HepG2 (cell line): Measurements from ENCODE around the gene MXRA7. TPM values are rescaled to one million over a fixed set of nuclear protein-coding genes. Genes with fewer than 3 reads are reported as not detected.

Experiments used
- ATAC-seq: fragments of 200-7000 bp; cut with Tn5 transposase; 3 replicates; pipeline ENCODE4 v1.9.1; 2020; ENCODE audit warnings: mild to moderate bottlenecking, moderate library complexity
- BruUV-seq: library from RNA; stranded (reverse); fragments of 400-500 nt; replicated peaks from 2 replicates; lab custom pipeline; 2021; lab: Mats Ljungman, UMichigan
- CTCF ChIA-PET: fragments of 300-600 bp; formaldehyde crosslinking; extraction: SDS; loops from one replicate; lab custom pipeline; 2021; ENCODE audit warnings: low total read pairs, inconsistent platforms, low intra/inter-chr PET ratio; lab: Yijun Ruan, JAX
- POLR2A ChIA-PET: fragments of 350-600 bp; sonication (Branson Sonifier 250); formaldehyde crosslinking; loops from one replicate; lab custom pipeline; 2020; ENCODE audit warnings: antibody characterized with exemption, inconsistent platforms; lab: Yijun Ruan, JAX
- DNase-seq: peaks from one replicate; pipeline ENCODE4 v3.0.0-alpha.2; 2015; ENCODE audit warnings: low spot score
- FAIRE-seq: peaks from 3 replicates; lab custom pipeline; 2011; peaks lifted over from hg19 to GRCh38; lab: Jason Lieb, UNC
- H2AFZ ChIP-seq: one replicate; pipeline ENCODE4 v1.6.1; 2011; ENCODE audit warnings: low read length, inconsistent platforms
- H3K27ac ChIP-seq: fragments of 300-600 bp; 3 replicates; pipeline ENCODE4 v1.8.0; 2011; ENCODE audit warnings: mixed run types, mild to moderate bottlenecking, mixed read lengths, low read length, inconsistent platforms; ENCODE audit not compliant: insufficient read depth; ENCODE audit errors: extremely low read length
- H3K27me3 ChIP-seq, 2 experiments: fragments of 200-600 bp in 1 of 2; 2 replicates in 1 of 2; 3 replicates in 1 of 2; pipeline versions ENCODE4 v1.6.0 to v1.8.0; 2011; ENCODE audit warnings: low read length in 2 of 2, mild to moderate bottlenecking in 2 of 2, moderate library complexity in 2 of 2, inconsistent platforms in 1 of 2; ENCODE audit not compliant: insufficient read depth in 2 of 2, control insufficient read depth in 1 of 2
- H3K36me3 ChIP-seq, 2 experiments: fragments of 200-600 bp in 1 of 2; replicated peaks in 1 of 2; 2 replicates in 1 of 2; 3 replicates in 1 of 2; pipeline versions ENCODE4 v1.5.1 to v1.8.0; 2011; ENCODE audit warnings: low read length in 2 of 2, inconsistent platforms in 1 of 2; ENCODE audit not compliant: insufficient read depth in 2 of 2, control insufficient read depth in 1 of 2
- H3K4me1 ChIP-seq: 2 replicates; pipeline ENCODE4 v1.5.1; 2012; ENCODE audit warnings: low read length, inconsistent platforms; ENCODE audit not compliant: insufficient read depth
- H3K4me2 ChIP-seq: 2 replicates; pipeline ENCODE4 v1.6.0; 2011; ENCODE audit warnings: low read depth, low read length, inconsistent platforms
- H3K4me3 ChIP-seq, 3 experiments: fragments of 200-600 bp in 1 of 3; sonication (generic), shearing (Covaris generic) in 1 of 3; replicated peaks in 1 of 3; 2 replicates each; pipeline ENCODE4 v1.5.1; 2011 to 2016; ENCODE audit warnings: low read length in 3 of 3, inconsistent platforms in 2 of 3, low read depth in 2 of 3, mild to moderate bottlenecking in 2 of 3, control low read depth in 1 of 3, mixed read lengths in 1 of 3; ENCODE audit not compliant: insufficient read depth in 1 of 3
- H3K79me2 ChIP-seq: one replicate; pipeline ENCODE4 v1.6.1; 2011; ENCODE audit warnings: low read length, inconsistent platforms; ENCODE audit not compliant: insufficient read depth
- H3K9ac ChIP-seq: 2 replicates; pipeline ENCODE4 v1.6.0; 2011; ENCODE audit warnings: mild to moderate bottlenecking, low read depth, low read length, inconsistent platforms; ENCODE audit not compliant: insufficient read depth
- H3K9me3 ChIP-seq: 2 replicates; pipeline ENCODE4 v1.5.1; 2012; ENCODE audit warnings: mild to moderate bottlenecking, low read length
- H4K20me1 ChIP-seq: 2 replicates; pipeline ENCODE4 v1.6.0; 2011; ENCODE audit warnings: inconsistent platforms, mild to moderate bottlenecking, low read length, moderate library complexity; ENCODE audit not compliant: insufficient read depth
- BORCS8-MEF2B ChIP-seq: sonication (generic); formaldehyde crosslinking; IDR thresholded peaks from 2 replicates; pipeline ENCODE4 v1.8.0; 2022; ENCODE audit warnings: mild to moderate bottlenecking, missing genetic modification reagents
- CCAR2 ChIP-seq: fragments of 200-400 bp; formaldehyde crosslinking; optimal IDR thresholded peaks from 2 replicates; pipeline ENCODE3; 2018; ENCODE audit warnings: low read depth, mild to moderate bottlenecking, low read length, moderate library complexity
- CSRNP1 ChIP-seq: sonication (generic); formaldehyde crosslinking; IDR thresholded peaks from 2 replicates; pipeline ENCODE4 v1.8.1; 2023; ENCODE audit warnings: mild to moderate bottlenecking, missing genetic modification reagents
- NR0B2 ChIP-seq: sonication (generic); formaldehyde crosslinking; IDR thresholded peaks from 2 replicates; pipeline ENCODE4 v1.4.0; 2020; ENCODE audit warnings: mild to moderate bottlenecking, missing genetic modification reagents
- PBX2 ChIP-seq: IDR thresholded peaks from 2 replicates; pipeline ENCODE4 v1.6.1; 2016; ENCODE audit warnings: control low read depth
- POLR2G ChIP-seq: fragments of 200-400 bp; formaldehyde crosslinking; IDR thresholded peaks from 2 replicates; pipeline ENCODE4 v1.6.1; 2018; ENCODE audit warnings: mild to moderate bottlenecking, low read depth, low read length, moderate library complexity
- SALL1 ChIP-seq: sonication (generic); formaldehyde crosslinking; IDR thresholded peaks from 2 replicates; pipeline ENCODE4 v1.8.0; 2022; ENCODE audit warnings: mild to moderate bottlenecking, missing genetic modification reagents
- SP1 ChIP-seq, 2 experiments: fragments of 450-650 bp in 1 of 2; sonication (generic) in 1 of 2; formaldehyde crosslinking in 1 of 2; IDR thresholded peaks; 2 replicates each; pipeline versions ENCODE4 v1.4.0 to v1.6.1; 2016 to 2020; ENCODE audit warnings: missing genetic modification reagents in 1 of 2
- WIZ ChIP-seq: sonication (generic); formaldehyde crosslinking; IDR thresholded peaks from 2 replicates; pipeline ENCODE4 v1.5.1; 2020; ENCODE audit warnings: mild to moderate bottlenecking, missing genetic modification reagents
- ZNF263 ChIP-seq: sonication (generic); formaldehyde crosslinking; IDR thresholded peaks from 2 replicates; pipeline ENCODE4 v1.4.0; 2020; ENCODE audit warnings: missing genetic modification reagents
- ZNF563 ChIP-seq: sonication (generic); formaldehyde crosslinking; IDR thresholded peaks from 2 replicates; pipeline ENCODE4 v1.8.0; 2022; ENCODE audit warnings: mild to moderate bottlenecking, moderate library complexity, missing genetic modification reagents
- ZNF569 ChIP-seq: sonication (generic); formaldehyde crosslinking; IDR thresholded peaks from 2 replicates; pipeline ENCODE4 v1.5.0; 2020; ENCODE audit warnings: mild to moderate bottlenecking, missing genetic modification reagents, moderate library complexity, borderline replicate concordance
- WGBS: methylation state at CpG from one replicate; pipeline ENCODE4 v1.1.6; 2017; ENCODE audit warnings: low lambda C conversion rate; 5-methylcytosine and 5-hydroxymethylcytosine counted together
- in situ Hi-C: cut with HindIII; loops from 2 replicates; pipeline ENCODE4 v1.10.0; 2017; ENCODE audit warnings: low pct_unique_long_range_greater_than_20kb; ENCODE audit not compliant: extremely low pct_ligation_motif_present
- intact Hi-C: fragments of 100-400 bp; cut with micrococcal nuclease; formaldehyde crosslinking; loops from one replicate; pipeline ENCODE4 v1.10.0; 2022; ENCODE audit not compliant: unreplicated experiment
- polyA plus RNA-seq, 8 experiments: library from polyadenylated mRNA; depleted of rRNA in 3 of 8; stranded (reverse) in 7 of 8; unstranded in 1 of 8; fragments of >200 nt; fragmentation: Illumina TruSeq in 4 of 8; extraction: Trizol in 4 of 8; gene quantifications; 2 replicates each; pipeline versions ENCODE4 v1.2.1 to v1.2.3, GENCODE V29; 2011 to 2016; ENCODE audit warnings: low read depth in 4 of 8, missing spikeins in 1 of 8, mixed read lengths in 1 of 8; ENCODE audit not compliant: insufficient read depth in 1 of 8
- total RNA-seq, 5 experiments: library from RNA; depleted of rRNA; stranded (reverse); fragments of >200 nt; fragmentation: Illumina TruSeq; extraction: Trizol; gene quantifications; 2 replicates each; pipeline ENCODE4 v1.2.3, GENCODE V29; 2016; ENCODE audit warnings: low read depth in 1 of 5
- TF ChIP-seq, protein P1 (sequence below): sonication (generic); formaldehyde crosslinking; conservative IDR thresholded peaks from 2 replicates; pipeline ENCODE4 v1.4.0; 2020; ENCODE audit warnings: missing genetic modification reagents
- TF ChIP-seq, protein P2 (sequence below): sonication (generic); formaldehyde crosslinking; IDR thresholded peaks from 2 replicates; pipeline ENCODE4 v1.4.0; 2020; ENCODE audit warnings: mild to moderate bottlenecking, missing genetic modification reagents

The MXRA7 gene
- total and polyA plus RNA-seq, 2 of the 13 experiments (the other 11 are each of a cell fraction or from before 2014, with no cell fraction given): 44.8 to 112 TPM

GRCh38 chr17:76737082-76737675 lies 26.4 kb upstream of the MXRA7 start, which contains the start of gene SRSF2:
TSS of gene SRSF2 (minus strand) at chr17:76737331. CDS start at chr17:76737160, 171 bp downstream.
- POLR2A ChIA-PET: interaction anchor here (0.8 to 4.1 kb wide), 12 partner anchors 9 to 403 kb away, joined by 3 to 71 read pairs (median 7); partner anchors contain the start of genes JMJD6, METTL23, MXRA7 and SEC14L1
- WGBS: under 1% methylated on average over 46 of the region's 60 CpGs
- no TSS peak for BruUV-seq
- peaks cover 12 to 40% of the 10 kb centered on the region in 2 experiments for H3K36me3 ChIP-seq
- peak within 1 kb of the TSS; percentile 88 for H3K4me2 ChIP-seq
- peak within 1 kb of the TSS; percentile 93 to 100 (median 100) for H3K4me3 ChIP-seq
- FAIRE-seq (peak; percentile 34), DNase-seq (peak; percentile 98), ATAC-seq (peak; percentile 74)
- H3K27ac ChIP-seq: peak within 1 kb of the TSS; percentile 97
- H3K79me2 ChIP-seq: peaks cover 62% of the 10 kb centered on the region
- no peak within 1 kb of the TSS for H2AFZ ChIP-seq
- in situ Hi-C loops (no loop called here), intact Hi-C loops (no loop called here)
- H4K20me1 ChIP-seq: peaks cover 35% of the 10 kb centered on the region
- CTCF ChIA-PET: no interaction called here
- peaks cover 0 to 3% of the 10 kb centered on the region in 2 experiments; a peak in 1 of 5 replicates for H3K27me3 ChIP-seq
- peak within 1 kb of the TSS; percentile 100 for H3K9ac ChIP-seq
- no peaks in the 10 kb centered on the region for H3K9me3 ChIP-seq
- H3K4me1 ChIP-seq: peaks cover 51% of the 10 kb centered on the region
- TF ChIP-seq CSRNP1 (CRISPR knock-in tag) (peak; percentile 77; the same call in 1 of the 2 replicates), ZNF563 (CRISPR knock-in tag) (peak; percentile 46; the same call in 1 of the 2 replicates), POLR2G (peak; percentile 100), PBX2 (no peak; the same call in 1 of the 2 replicates), WIZ (no peak), ZNF569 (peak; percentile 73), SP1 (IDR thresholded peaks at IDR 0.05) (no peak), SP1 (CRISPR knock-in tag; IDR thresholded peaks at IDR 0.05) (peak; percentile 81), ZNF263 (CRISPR knock-in tag) (peak; percentile 99), BORCS8-MEF2B (peak; percentile 56; the same call in 1 of the 2 replicates), SALL1 (CRISPR knock-in tag) (peak; percentile 95), NR0B2 (CRISPR knock-in tag) (peak; percentile 85; the same call in 1 of the 2 replicates), CCAR2 (no peak)
- TF ChIP-seq, protein P1, sequence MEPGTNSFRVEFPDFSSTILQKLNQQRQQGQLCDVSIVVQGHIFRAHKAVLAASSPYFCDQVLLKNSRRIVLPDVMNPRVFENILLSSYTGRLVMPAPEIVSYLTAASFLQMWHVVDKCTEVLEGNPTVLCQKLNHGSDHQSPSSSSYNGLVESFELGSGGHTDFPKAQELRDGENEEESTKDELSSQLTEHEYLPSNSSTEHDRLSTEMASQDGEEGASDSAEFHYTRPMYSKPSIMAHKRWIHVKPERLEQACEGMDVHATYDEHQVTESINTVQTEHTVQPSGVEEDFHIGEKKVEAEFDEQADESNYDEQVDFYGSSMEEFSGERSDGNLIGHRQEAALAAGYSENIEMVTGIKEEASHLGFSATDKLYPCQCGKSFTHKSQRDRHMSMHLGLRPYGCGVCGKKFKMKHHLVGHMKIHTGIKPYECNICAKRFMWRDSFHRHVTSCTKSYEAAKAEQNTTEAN: peak; percentile 87
- TF ChIP-seq, protein P2, sequence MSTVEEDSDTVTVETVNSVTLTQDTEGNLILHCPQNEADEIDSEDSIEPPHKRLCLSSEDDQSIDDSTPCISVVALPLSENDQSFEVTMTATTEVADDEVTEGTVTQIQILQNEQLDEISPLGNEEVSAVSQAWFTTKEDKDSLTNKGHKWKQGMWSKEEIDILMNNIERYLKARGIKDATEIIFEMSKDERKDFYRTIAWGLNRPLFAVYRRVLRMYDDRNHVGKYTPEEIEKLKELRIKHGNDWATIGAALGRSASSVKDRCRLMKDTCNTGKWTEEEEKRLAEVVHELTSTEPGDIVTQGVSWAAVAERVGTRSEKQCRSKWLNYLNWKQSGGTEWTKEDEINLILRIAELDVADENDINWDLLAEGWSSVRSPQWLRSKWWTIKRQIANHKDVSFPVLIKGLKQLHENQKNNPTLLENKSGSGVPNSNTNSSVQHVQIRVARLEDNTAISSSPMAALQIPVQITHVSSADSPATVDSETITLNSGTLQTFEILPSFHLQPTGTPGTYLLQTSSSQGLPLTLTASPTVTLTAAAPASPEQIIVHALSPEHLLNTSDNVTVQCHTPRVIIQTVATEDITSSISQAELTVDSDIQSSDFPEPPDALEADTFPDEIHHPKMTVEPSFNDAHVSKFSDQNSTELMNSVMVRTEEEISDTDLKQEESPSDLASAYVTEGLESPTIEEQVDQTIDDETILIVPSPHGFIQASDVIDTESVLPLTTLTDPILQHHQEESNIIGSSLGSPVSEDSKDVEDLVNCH (CRISPR knock-in tag): peak; percentile 70; the same call in 1 of the 2 replicates
